Parathyroid adenoma (tissue), 2 donors: ENCODE results near the gene FAM9C.
"Not testable (repeated sequence)": the region's sequence is repeated elsewhere in the genome, so short reads cannot be mapped to it uniquely, and the experiment has no call there.

Experiments
- H2AFZ ChIP-seq: fragments of 300-600 bp; sonication (generic); one replicate; pipeline ENCODE4 v1.7.0; 2017; ENCODE audit warnings: antibody characterized with exemption, mild to moderate bottlenecking
- H3K27ac ChIP-seq: fragments of 300-600 bp; sonication (generic); one replicate; pipeline ENCODE4 v1.7.0; 2017
- H3K27me3 ChIP-seq: fragments of 300-600 bp; sonication (generic); one replicate; pipeline ENCODE4 v1.7.0; 2017; ENCODE audit warnings: low read length; ENCODE audit not compliant: control insufficient read depth, insufficient read depth
- H3K36me3 ChIP-seq: fragments of 300-600 bp; sonication (generic); one replicate; pipeline ENCODE4 v1.7.0; 2017; ENCODE audit warnings: low read length; ENCODE audit not compliant: control insufficient read depth, insufficient read depth
- H3K4me1 ChIP-seq: fragments of 300-600 bp; sonication (generic); one replicate; pipeline ENCODE4 v1.7.0; 2017; ENCODE audit warnings: control low read depth
- H3K4me2 ChIP-seq: fragments of 300-600 bp; sonication (generic); one replicate; pipeline ENCODE4 v1.7.0; 2017; ENCODE audit warnings: low read length
- H3K4me3 ChIP-seq: fragments of 300-600 bp; sonication (generic); one replicate; pipeline ENCODE4 v1.7.0; 2017; ENCODE audit warnings: low read depth, low read length
- H3K79me2 ChIP-seq: fragments of 300-600 bp; sonication (generic); one replicate; pipeline ENCODE4 v1.7.0; 2017; ENCODE audit warnings: control low read depth
- H3K9ac ChIP-seq: fragments of 300-600 bp; sonication (generic); one replicate; pipeline ENCODE4 v1.7.0; 2017; ENCODE audit warnings: mild to moderate bottlenecking
- H3K9me3 ChIP-seq: fragments of 300-600 bp; sonication (generic); one replicate; pipeline ENCODE4 v1.7.0; 2017; ENCODE audit warnings: low read length; ENCODE audit not compliant: control insufficient read depth
- CTCF ChIP-seq: fragments of 300-600 bp; sonication (generic); IDR thresholded peaks from one replicate; pipeline ENCODE4 v1.7.0; 2017; ENCODE audit warnings: antibody characterized with exemption, mild to moderate bottlenecking
- donor health status: primary hyperparathyroidism.

The FAM9C gene

GRCh38 chrX:13023979-13024378 lies 20.4 kb downstream of the FAM9C start:
- H3K9me3 ChIP-seq: no peaks in the 10 kb centered on the region
- no peaks in the 10 kb centered on the region for H3K36me3 ChIP-seq
- no peak overlapping the region for H3K27ac ChIP-seq
- no peak overlapping the region for H3K9ac ChIP-seq
- no peak for TF ChIP-seq CTCF
- H3K27me3 ChIP-seq: no peaks in the 10 kb centered on the region
- no peak overlapping the region for H2AFZ ChIP-seq
- no peak overlapping the region for H3K4me2 ChIP-seq
- no peaks in the 10 kb centered on the region for H3K79me2 ChIP-seq
- H3K4me3 ChIP-seq: no peak overlapping the region
- peaks cover 4% of the 10 kb centered on the region for H3K4me1 ChIP-seq

- Histone ChIP-seq H3K27ac (no peak overlapping the region), H2AFZ (no peak overlapping the region), H3K27me3 (no peaks in the 10 kb centered on the region), H3K36me3 (no peaks in the 10 kb centered on the region), H3K4me1 (no peaks in the 10 kb centered on the region), H3K9ac (no peak overlapping the region), H3K9me3 (no peaks in the 10 kb centered on the region), H3K4me3 (no peak overlapping the region), H3K4me2 (no peak overlapping the region), H3K79me2 (no peaks in the 10 kb centered on the region)
- TF ChIP-seq CTCF: no peak
Measured at GRCh38 chrX:13023567-13023966, 20.9 kb downstream of the FAM9C start.

- H3K27me3 ChIP-seq: no peaks in the 10 kb centered on the region
- H3K27ac ChIP-seq: no peak overlapping the region
- no peak overlapping the region for H3K4me2 ChIP-seq
- TF ChIP-seq CTCF: no peak
- no peaks in the 10 kb centered on the region for H3K9me3 ChIP-seq
- no peak overlapping the region for H2AFZ ChIP-seq
- no peaks in the 10 kb centered on the region for H3K79me2 ChIP-seq
- H3K4me3 ChIP-seq: no peak overlapping the region
- H3K36me3 ChIP-seq: no peaks in the 10 kb centered on the region
- H3K4me1 ChIP-seq: no peaks in the 10 kb centered on the region
- H3K9ac ChIP-seq: no peak overlapping the region
Measured at GRCh38 chrX:13022926-13023325, 21.5 kb downstream of the FAM9C start.

GRCh38 chrX:13016731-13017130 lies 27.7 kb downstream of the FAM9C start:
- H3K9me3 ChIP-seq, H3K4me1 ChIP-seq, H3K79me2 ChIP-seq, H3K4me2 ChIP-seq, H3K27ac ChIP-seq, H3K36me3 ChIP-seq, H3K4me3 ChIP-seq, H3K27me3 ChIP-seq, H2AFZ ChIP-seq, H3K9ac ChIP-seq: not testable (repeated sequence)

GRCh38 chrX:13015536-13016236 lies 28.7 kb downstream of the FAM9C start:
- no peaks in the 10 kb centered on the region for H3K27me3 ChIP-seq
- no peak overlapping the region for H3K9ac ChIP-seq
- H3K36me3 ChIP-seq: no peaks in the 10 kb centered on the region
- H3K27ac ChIP-seq: no peak overlapping the region
- TF ChIP-seq CTCF: no peak
- no peaks in the 10 kb centered on the region for H3K9me3 ChIP-seq
- no peaks in the 10 kb centered on the region for H3K4me1 ChIP-seq
- H3K79me2 ChIP-seq: no peaks in the 10 kb centered on the region
- no peak overlapping the region for H3K4me2 ChIP-seq
- H3K4me3 ChIP-seq: no peak overlapping the region
- H2AFZ ChIP-seq: no peak overlapping the region
